A549 (cell line): ENCODE measurements around the gene PEX10. TPM values are rescaled to one million over a fixed set of nuclear protein-coding genes. Genes with fewer than 3 reads are reported as not detected.

Experiments used
- ATAC-seq, 2 experiments: fragments of 200-7000 bp in 1 of 2; fragments of >200 bp in 1 of 2; cut with Nextera tagmentation in 1 of 2; cut with Tn5 transposase in 1 of 2; 3 replicates each; pipeline versions ENCODE4 v1.8.0 to v1.9.1; 2018 to 2020; ENCODE audit warnings: mild to moderate bottlenecking in 1 of 2, moderate library complexity in 1 of 2
- CTCF ChIA-PET: fragments of 300-600 bp; sonication (Branson Sonifier 250); formaldehyde crosslinking; extraction: SDS; loops from one replicate; lab custom pipeline; 2021; ENCODE audit warnings: antibody characterized with exemption, inconsistent platforms; lab: Yijun Ruan, JAX
- POLR2A ChIA-PET: fragments of 350-600 bp; formaldehyde crosslinking; extraction: SDS; loops from one replicate; lab custom pipeline; 2021; ENCODE audit warnings: antibody characterized with exemption, inconsistent platforms; lab: Yijun Ruan, JAX
- DNase-seq, 2 experiments: peaks; one replicate each; pipeline versions ENCODE4 v3.0.0 to v3.0.0-alpha.2; 2011 to 2016; ENCODE audit warnings: low read depth in 1 of 2, low spot score in 1 of 2
- FAIRE-seq: peaks from 2 replicates; lab custom pipeline; 2011; peaks lifted over from hg19 to GRCh38; lab: Jason Lieb, UNC
- H3K27ac ChIP-seq, 2 experiments: fragments of >200 bp; sonication (Bioruptor Twin); formaldehyde crosslinking; 3 replicates each; pipeline ENCODE4 v1.5.1; 2016 to 2017
- H3K4me1 ChIP-seq: fragments of >200 bp; sonication (Bioruptor Twin); formaldehyde crosslinking; 3 replicates; pipeline ENCODE4 v1.6.1; 2016
- H3K4me2 ChIP-seq: fragments of >200 bp; sonication (Bioruptor Twin); formaldehyde crosslinking; 3 replicates; pipeline ENCODE4 v1.6.1; 2016
- H3K4me3 ChIP-seq: fragments of >200 bp; sonication (Bioruptor Twin); formaldehyde crosslinking; 3 replicates; pipeline ENCODE4 v1.5.1; 2016
- H3K9me3 ChIP-seq: fragments of >200 bp; sonication (Bioruptor Twin); formaldehyde crosslinking; 3 replicates; pipeline ENCODE4 v1.6.1; 2016
- CBX2 ChIP-seq: fragments of 200-600 bp; sonication (generic); IDR thresholded peaks from 2 replicates; pipeline ENCODE4 v1.6.1; 2016; ENCODE audit warnings: low read depth, mild to moderate bottlenecking, borderline replicate concordance
- CHD2 ChIP-seq: fragments of 150-350 bp; IDR thresholded peaks from 2 replicates; pipeline ENCODE4 v1.6.1; 2014; ENCODE audit warnings: low read length; ENCODE audit not compliant: partially characterized antibody
- HOXB5 ChIP-seq: fragments of 250-450 bp; sonication (Bioruptor Pico); IDR thresholded peaks from 2 replicates; pipeline ENCODE4 v1.5.0; 2020; ENCODE audit warnings: mild to moderate bottlenecking, moderate library complexity
- NPAS2 ChIP-seq: fragments of 250-450 bp; sonication (Bioruptor Pico); IDR thresholded peaks from 2 replicates; pipeline ENCODE4 v1.8.0; 2022; ENCODE audit warnings: mild to moderate bottlenecking, moderate library complexity, borderline replicate concordance
- PHF8 ChIP-seq: fragments of 200-600 bp; sonication (generic); IDR thresholded peaks from 2 replicates; pipeline ENCODE4 v1.6.1; 2016; ENCODE audit warnings: low read depth, mild to moderate bottlenecking, antibody characterized with exemption, moderate library complexity, borderline replicate concordance
- POLR2A ChIP-seq: IDR thresholded peaks from 2 replicates; pipeline ENCODE4 v1.6.1; 2012; ENCODE audit warnings: mild to moderate bottlenecking, low read length
- RAD21 ChIP-seq, 2 experiments: fragments of >200 bp in 1 of 2; sonication (Bioruptor Twin) in 1 of 2; formaldehyde crosslinking in 1 of 2; IDR thresholded peaks in 1 of 2; conservative IDR thresholded peaks in 1 of 2; 2 replicates in 1 of 2; 3 replicates in 1 of 2; pipeline ENCODE4 v1.6.1; 2012 to 2018; ENCODE audit warnings: inconsistent platforms in 1 of 2
- RCOR1 ChIP-seq: fragments of 150-350 bp; IDR thresholded peaks from 2 replicates; pipeline ENCODE4 v1.6.1; 2014; ENCODE audit warnings: antibody characterized with exemption, low read length, low read depth
- SMC3 ChIP-seq: fragments of >200 bp; sonication (Bioruptor Twin); formaldehyde crosslinking; IDR thresholded peaks from 3 replicates; pipeline ENCODE4 v1.6.1; 2018; ENCODE audit warnings: inconsistent platforms
- TFCP2L1 ChIP-seq: fragments of 250-450 bp; sonication (Bioruptor Pico); IDR thresholded peaks from 2 replicates; pipeline ENCODE4 v1.5.0; 2021; ENCODE audit warnings: mild to moderate bottlenecking
- ZC3H11A ChIP-seq: fragments of 450-650 bp; IDR thresholded peaks from 2 replicates; pipeline ENCODE4 v1.6.1; 2014; ENCODE audit warnings: antibody characterized with exemption, mild to moderate bottlenecking
- ZNF302 ChIP-seq: fragments of 250-450 bp; sonication (Bioruptor Pico); IDR thresholded peaks from 2 replicates; pipeline ENCODE4 v1.9.0; 2021; ENCODE audit warnings: inconsistent platforms, mild to moderate bottlenecking, moderate library complexity
- WGBS: methylation state at CpG from one replicate; pipeline ENCODE4 v1.1.6; 2017; ENCODE audit errors: missing lambda C conversion rate; 5-methylcytosine and 5-hydroxymethylcytosine counted together
- polyA plus RNA-seq, 4 experiments: library from polyadenylated mRNA; depleted of rRNA in 3 of 4; stranded (reverse); fragments of >200 nt; fragmentation: RNase III in 1 of 4; extraction: RNeasy Plus Mini Kit Qiagen cat#74134 plus additional on column Dnase treatment in 1 of 4; gene quantifications; 2 replicates in 3 of 4; 3 replicates in 1 of 4; pipeline ENCODE4 v1.2.3, GENCODE V29; 2011 to 2017
- TF ChIP-seq, protein P1 (sequence below): fragments of 450-650 bp; IDR thresholded peaks from 2 replicates; pipeline ENCODE4 v1.6.1; 2014; ENCODE audit warnings: antibody characterized with exemption
- TF ChIP-seq, protein P2 (sequence below): fragments of 150-350 bp; IDR thresholded peaks from 2 replicates; pipeline ENCODE4 v1.6.1; 2014; ENCODE audit warnings: low read depth, mild to moderate bottlenecking, low read length
- TF ChIP-seq, protein P3 (sequence below): fragments of >200 bp; sonication (Bioruptor Twin); formaldehyde crosslinking; IDR thresholded peaks from 3 replicates; pipeline ENCODE4 v1.6.1; 2016
- TF ChIP-seq, protein P4 (sequence below): fragments of 200-600 bp; sonication (generic); IDR thresholded peaks from 2 replicates; pipeline ENCODE4 v1.6.1; 2016; ENCODE audit warnings: antibody characterized with exemption, mild to moderate bottlenecking, moderate library complexity

The PEX10 gene
- polyA plus RNA-seq, 2 of the 4 experiments (the other 2 are of a cell fraction): 12.3 to 20.2 TPM

DNA sequence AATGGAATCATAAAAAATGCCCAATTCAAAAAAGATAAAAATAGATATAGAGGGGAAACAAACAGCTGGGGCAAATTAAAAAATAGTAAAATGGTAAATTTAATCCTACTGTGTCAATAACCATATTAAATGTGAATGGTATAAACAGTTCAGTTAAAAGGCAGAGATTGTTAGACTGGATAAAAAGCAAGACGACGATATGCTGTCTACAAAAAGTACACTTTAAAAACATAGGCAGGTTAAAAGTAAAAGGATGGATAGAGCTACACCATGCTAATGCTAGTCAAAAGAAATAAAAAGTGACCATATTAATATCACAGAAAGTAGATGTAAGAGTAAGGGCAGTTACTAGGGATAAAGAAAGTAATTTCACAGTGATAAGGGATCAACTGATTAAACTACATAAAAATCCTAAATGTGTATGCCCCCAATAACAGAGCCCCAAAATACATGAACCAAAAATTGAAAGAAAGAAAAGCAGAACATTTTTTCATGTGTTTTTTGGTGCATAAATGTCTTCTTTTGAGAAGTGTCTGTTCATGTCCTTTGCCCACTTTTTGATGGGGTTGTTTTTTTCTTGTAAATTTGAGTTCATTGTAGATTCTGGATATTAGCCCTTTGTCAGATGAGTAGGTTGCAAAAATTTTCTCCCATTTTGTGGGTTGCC is 48.4 kb downstream of the PEX10 start:
- no peak overlapping the region for H3K27ac ChIP-seq
- POLR2A ChIA-PET: no interaction called here
- no peak for TF ChIP-seq ZNF302 (CRISPR knock-in tag)
- no peak for TF ChIP-seq SMC3
- TF ChIP-seq, protein P1, sequence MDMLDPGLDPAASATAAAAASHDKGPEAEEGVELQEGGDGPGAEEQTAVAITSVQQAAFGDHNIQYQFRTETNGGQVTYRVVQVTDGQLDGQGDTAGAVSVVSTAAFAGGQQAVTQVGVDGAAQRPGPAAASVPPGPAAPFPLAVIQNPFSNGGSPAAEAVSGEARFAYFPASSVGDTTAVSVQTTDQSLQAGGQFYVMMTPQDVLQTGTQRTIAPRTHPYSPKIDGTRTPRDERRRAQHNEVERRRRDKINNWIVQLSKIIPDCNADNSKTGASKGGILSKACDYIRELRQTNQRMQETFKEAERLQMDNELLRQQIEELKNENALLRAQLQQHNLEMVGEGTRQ: no peak
- TF ChIP-seq, protein P2, sequence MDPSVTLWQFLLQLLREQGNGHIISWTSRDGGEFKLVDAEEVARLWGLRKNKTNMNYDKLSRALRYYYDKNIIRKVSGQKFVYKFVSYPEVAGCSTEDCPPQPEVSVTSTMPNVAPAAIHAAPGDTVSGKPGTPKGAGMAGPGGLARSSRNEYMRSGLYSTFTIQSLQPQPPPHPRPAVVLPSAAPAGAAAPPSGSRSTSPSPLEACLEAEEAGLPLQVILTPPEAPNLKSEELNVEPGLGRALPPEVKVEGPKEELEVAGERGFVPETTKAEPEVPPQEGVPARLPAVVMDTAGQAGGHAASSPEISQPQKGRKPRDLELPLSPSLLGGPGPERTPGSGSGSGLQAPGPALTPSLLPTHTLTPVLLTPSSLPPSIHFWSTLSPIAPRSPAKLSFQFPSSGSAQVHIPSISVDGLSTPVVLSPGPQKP: no peak
- no peak for TF ChIP-seq CHD2
- TF ChIP-seq TFCP2L1: no peak
- no peak for TF ChIP-seq ZC3H11A
- H3K9me3 ChIP-seq: peaks cover 3% of the 10 kb centered on the region; the same call in 2 of the 3 replicates
- H3K4me1 ChIP-seq: no peaks in the 10 kb centered on the region
- WGBS: 91% methylated on average over 2 of the region's 2 CpGs
- no peak overlapping the region for H3K4me3 ChIP-seq
- H3K4me2 ChIP-seq: no peak overlapping the region
- no peak for DNase-seq
- FAIRE-seq: no peak
- CTCF ChIA-PET: interaction anchor here (3.0 kb wide), 1 partner anchor 18 kb away, joined by 15 read pairs; no protein-coding TSS in a partner anchor
- no peak for ATAC-seq

DNA sequence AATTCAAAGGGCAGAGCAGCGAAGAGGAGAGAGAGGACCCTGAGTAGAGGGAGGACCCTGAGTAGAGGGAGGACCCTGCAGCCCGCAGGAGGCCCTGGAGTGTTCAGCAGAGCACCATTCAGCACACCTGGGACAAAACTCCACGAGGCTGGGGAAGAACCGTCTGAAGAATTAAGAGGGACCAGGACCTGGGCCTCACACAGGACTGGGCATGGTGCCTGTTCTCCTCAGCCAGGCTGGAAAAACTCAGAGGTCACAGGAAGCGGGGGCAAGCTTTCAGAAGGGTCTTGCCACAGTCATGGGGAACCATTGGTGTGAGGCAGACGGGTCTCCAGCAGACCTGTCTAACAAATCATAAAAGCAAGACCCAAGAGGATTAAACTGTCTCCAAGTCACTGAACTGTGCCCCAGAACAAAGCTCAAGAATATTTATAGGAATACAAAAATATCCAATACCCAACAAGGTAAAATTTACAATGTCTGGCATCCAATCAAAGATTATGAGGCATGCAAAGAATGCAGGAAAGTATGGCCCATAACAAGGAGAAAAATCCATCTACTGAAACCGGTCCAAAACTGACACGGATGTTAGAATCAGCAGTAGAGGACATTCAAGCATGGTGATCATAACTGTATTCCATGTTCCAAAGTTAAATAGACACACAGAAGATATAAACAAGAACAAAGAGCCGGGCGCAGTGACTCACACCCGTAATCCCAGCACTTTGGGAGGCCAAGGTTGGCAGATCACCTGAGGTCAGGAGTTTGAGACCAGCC is 51.6 kb downstream of the PEX10 start:
- no peak overlapping the region for H3K4me3 ChIP-seq
- no peak for FAIRE-seq
- peaks cover 3% of the 10 kb centered on the region; the same call in 2 of the 3 replicates for H3K9me3 ChIP-seq
- no peaks in the 10 kb centered on the region for H3K4me1 ChIP-seq
- no peak for DNase-seq
- no peak for ATAC-seq
- H3K27ac ChIP-seq: no peak overlapping the region
- 67% methylated on average over 10 of the region's 11 CpGs for WGBS
- ChIA-PET CTCF (interaction anchor here (1.2 kb wide), 2 partner anchors 166 to 187 kb away, joined by 3 to 5 read pairs; partner anchors contain the start of gene FAAP20), POLR2A (no interaction called here)
- TF ChIP-seq RCOR1: no peak
- no peak for TF ChIP-seq NPAS2
- no peak for TF ChIP-seq RAD21 (conservative IDR thresholded peaks at IDR 0.05 in 1 of 2, IDR thresholded peaks at IDR 0.05 in 1 of 2)
- TF ChIP-seq, protein P3, sequence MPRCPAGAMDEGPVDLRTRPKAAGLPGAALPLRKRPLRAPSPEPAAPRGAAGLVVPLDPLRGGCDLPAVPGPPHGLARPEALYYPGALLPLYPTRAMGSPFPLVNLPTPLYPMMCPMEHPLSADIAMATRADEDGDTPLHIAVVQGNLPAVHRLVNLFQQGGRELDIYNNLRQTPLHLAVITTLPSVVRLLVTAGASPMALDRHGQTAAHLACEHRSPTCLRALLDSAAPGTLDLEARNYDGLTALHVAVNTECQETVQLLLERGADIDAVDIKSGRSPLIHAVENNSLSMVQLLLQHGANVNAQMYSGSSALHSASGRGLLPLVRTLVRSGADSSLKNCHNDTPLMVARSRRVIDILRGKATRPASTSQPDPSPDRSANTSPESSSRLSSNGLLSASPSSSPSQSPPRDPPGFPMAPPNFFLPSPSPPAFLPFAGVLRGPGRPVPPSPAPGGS: no peak
- no peak for TF ChIP-seq POLR2A
- no peak for TF ChIP-seq CBX2
- TF ChIP-seq PHF8: no peak
- TF ChIP-seq HOXB5 (CRISPR knock-in tag): no peak
- TF ChIP-seq, protein P1: no peak
- TF ChIP-seq, protein P4, sequence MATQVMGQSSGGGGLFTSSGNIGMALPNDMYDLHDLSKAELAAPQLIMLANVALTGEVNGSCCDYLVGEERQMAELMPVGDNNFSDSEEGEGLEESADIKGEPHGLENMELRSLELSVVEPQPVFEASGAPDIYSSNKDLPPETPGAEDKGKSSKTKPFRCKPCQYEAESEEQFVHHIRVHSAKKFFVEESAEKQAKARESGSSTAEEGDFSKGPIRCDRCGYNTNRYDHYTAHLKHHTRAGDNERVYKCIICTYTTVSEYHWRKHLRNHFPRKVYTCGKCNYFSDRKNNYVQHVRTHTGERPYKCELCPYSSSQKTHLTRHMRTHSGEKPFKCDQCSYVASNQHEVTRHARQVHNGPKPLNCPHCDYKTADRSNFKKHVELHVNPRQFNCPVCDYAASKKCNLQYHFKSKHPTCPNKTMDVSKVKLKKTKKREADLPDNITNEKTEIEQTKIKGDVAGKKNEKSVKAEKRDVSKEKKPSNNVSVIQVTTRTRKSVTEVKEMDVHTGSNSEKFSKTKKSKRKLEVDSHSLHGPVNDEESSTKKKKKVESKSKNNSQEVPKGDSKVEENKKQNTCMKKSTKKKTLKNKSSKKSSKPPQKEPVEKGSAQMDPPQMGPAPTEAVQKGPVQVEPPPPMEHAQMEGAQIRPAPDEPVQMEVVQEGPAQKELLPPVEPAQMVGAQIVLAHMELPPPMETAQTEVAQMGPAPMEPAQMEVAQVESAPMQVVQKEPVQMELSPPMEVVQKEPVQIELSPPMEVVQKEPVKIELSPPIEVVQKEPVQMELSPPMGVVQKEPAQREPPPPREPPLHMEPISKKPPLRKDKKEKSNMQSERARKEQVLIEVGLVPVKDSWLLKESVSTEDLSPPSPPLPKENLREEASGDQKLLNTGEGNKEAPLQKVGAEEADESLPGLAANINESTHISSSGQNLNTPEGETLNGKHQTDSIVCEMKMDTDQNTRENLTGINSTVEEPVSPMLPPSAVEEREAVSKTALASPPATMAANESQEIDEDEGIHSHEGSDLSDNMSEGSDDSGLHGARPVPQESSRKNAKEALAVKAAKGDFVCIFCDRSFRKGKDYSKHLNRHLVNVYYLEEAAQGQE: no peak
- no peak overlapping the region for H3K4me2 ChIP-seq
